ENCODE results near the gene C4BPA. TPM values are rescaled to one million over a fixed set of nuclear protein-coding genes. Genes with fewer than 3 reads are reported as not detected.

The C4BPA gene
- total RNA-seq, 1 donor from 2014 or later = not detected

DNA sequence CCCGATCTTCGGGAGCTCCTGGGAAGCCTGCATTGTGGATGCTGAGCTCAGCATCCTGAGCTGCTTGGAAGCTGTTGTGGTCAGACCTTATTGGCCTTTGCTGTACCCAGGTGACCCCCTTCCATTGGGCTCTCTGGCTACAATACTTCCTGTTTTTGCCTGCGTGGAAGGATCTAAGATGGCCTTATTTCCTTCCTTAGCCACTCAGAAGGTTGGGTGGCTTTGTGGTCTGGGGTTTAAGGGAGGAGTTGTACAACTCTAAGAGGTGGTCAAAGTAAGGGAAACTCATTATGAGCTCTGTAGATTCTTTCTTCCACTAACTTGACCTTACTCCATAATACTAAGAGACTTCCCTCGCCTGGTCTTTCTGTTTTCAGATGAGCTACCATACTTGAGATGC, 33.2 kb upstream of the C4BPA start:
- Histone ChIP-seq H3K4me3 (no peak overlapping the region), H3K27ac (replicated peaks) (peak overlapping the region; percentile 82), H3K9me3 (replicated peaks) (no peaks in the 10 kb centered on the region), H3K4me1 (peaks cover 87% of the 10 kb centered on the region), H3K27me3 (ENCODE audit: low read depth) (no peaks in the 10 kb centered on the region), H3K36me3 (peaks cover 91% of the 10 kb centered on the region)
- intact Hi-C loops (cut with micrococcal nuclease) = no loop called here
- TF ChIP-seq, protein P1, sequence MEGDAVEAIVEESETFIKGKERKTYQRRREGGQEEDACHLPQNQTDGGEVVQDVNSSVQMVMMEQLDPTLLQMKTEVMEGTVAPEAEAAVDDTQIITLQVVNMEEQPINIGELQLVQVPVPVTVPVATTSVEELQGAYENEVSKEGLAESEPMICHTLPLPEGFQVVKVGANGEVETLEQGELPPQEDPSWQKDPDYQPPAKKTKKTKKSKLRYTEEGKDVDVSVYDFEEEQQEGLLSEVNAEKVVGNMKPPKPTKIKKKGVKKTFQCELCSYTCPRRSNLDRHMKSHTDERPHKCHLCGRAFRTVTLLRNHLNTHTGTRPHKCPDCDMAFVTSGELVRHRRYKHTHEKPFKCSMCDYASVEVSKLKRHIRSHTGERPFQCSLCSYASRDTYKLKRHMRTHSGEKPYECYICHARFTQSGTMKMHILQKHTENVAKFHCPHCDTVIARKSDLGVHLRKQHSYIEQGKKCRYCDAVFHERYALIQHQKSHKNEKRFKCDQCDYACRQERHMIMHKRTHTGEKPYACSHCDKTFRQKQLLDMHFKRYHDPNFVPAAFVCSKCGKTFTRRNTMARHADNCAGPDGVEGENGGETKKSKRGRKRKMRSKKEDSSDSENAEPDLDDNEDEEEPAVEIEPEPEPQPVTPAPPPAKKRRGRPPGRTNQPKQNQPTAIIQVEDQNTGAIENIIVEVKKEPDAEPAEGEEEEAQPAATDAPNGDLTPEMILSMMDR (IDR thresholded peaks at IDR 0.05; ENCODE audit: borderline replicate concordance) = no peak
- no peak for DNase-seq

DNA sequence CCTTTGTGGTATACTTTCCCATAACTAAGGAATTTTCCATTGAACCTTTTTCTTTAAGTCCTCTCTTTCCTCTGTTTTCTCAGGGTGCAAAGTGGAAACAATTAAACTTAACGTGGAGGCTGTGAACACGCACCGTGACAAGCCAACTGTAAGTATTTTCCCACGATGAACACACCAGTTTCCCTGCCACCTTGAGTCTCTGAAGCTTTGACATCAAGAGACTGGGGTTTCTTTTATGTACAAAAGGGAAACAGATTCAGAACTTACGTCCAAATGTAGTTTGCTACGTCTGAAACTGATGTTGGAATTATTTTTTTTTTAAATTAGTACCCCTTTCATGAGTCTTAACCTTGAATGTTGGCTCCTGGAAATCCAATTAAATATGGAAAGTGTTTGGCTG, 32.6 kb upstream of the C4BPA start:
- intact Hi-C loops (cut with micrococcal nuclease) = no loop called here
- no peak for DNase-seq
- Histone ChIP-seq H3K4me3 (no peak overlapping the region), H3K4me1 (peaks cover 91% of the 10 kb centered on the region), H3K36me3 (peaks cover 85% of the 10 kb centered on the region), H3K27ac (replicated peaks) (peak overlapping the region; percentile 82), H3K9me3 (replicated peaks) (no peaks in the 10 kb centered on the region), H3K27me3 (ENCODE audit: low read depth) (no peaks in the 10 kb centered on the region)
- TF ChIP-seq, protein P1 (IDR thresholded peaks at IDR 0.05; ENCODE audit: borderline replicate concordance) = no peak

DNA sequence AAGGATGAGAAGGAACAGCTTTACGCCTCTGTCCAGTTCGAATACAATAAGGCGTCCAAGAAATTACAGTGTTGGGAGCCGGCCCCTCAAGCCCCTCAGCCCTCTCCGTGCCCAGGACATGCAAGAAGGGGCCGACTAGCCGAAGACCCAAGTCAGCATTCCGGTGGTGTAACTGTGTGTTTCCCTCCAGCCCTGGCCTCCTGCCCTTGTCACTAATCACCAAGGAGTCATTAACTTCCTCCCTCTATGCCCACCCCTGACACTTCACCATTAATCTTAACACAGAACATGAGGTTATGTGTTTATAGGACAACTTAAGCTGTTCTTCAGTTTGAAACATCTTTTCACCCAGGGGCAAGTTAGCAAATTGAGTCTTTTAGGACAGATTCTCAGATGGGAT, 31.8 kb upstream of the C4BPA start:
- Histone ChIP-seq H3K4me1 (peaks cover 96% of the 10 kb centered on the region), H3K9me3 (replicated peaks) (no peaks in the 10 kb centered on the region), H3K4me3 (no peak overlapping the region), H3K27me3 (ENCODE audit: low read depth) (no peaks in the 10 kb centered on the region), H3K27ac (replicated peaks) (peak overlapping the region; percentile 82), H3K36me3 (peaks cover 77% of the 10 kb centered on the region)
- DNase-seq = no peak
- TF ChIP-seq, protein P1 (IDR thresholded peaks at IDR 0.05; ENCODE audit: borderline replicate concordance) = no peak
- intact Hi-C loops (cut with micrococcal nuclease) = no loop called here

DNA sequence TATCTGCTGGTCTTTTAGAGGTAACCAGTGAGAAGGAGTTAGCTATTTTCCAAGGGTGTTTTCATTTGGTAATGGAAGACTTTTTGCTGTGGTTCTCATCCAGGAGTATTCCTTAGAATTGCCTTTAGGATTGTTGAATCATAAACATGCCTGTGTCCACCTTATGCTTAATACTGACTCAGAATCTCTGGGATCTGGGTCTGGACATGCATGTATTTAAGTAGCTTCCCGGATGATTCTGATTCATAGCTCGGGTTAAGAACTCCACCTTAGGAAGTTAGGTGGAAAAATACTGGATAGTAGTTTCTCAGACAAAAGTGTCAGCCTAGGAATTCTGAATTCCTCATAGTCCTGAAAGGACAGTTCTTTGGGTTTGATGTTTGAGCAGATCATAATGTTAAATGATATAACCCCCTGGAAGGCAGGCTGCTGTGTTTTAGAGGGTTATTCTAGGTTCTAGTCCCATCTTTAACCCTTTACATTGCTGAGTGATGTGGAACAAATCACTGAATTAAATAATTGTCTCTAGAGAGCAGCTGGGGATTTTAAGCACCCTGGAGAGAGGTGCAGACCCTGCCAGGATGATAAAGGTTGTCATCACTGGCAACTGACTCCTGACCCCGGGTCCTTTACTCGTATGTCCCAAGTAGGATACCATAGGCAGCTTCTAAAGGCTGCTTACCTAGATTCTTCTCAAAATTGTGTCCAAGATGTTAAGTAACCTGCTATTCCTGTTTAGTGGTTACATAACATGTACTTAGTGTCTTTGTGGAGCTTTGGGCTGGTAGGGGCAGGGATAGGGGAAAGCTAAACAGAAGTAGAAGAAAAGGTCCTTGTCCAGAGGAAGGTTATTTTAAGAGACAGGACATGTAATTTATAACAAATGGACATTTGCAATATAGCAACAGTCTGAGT, 29.9 kb upstream of the C4BPA start:
- Histone ChIP-seq H3K27me3 (ENCODE audit: low read depth) (no peaks in the 10 kb centered on the region), H3K4me1 (peaks cover 97% of the 10 kb centered on the region), H3K4me3 (peak overlapping the region; percentile 1), H3K9me3 (replicated peaks) (no peaks in the 10 kb centered on the region), H3K36me3 (peaks cover 70% of the 10 kb centered on the region), H3K27ac (replicated peaks) (peak overlapping the region; percentile 82)
- DNase-seq = no peak
- TF ChIP-seq, protein P1 (IDR thresholded peaks at IDR 0.05; ENCODE audit: borderline replicate concordance) = no peak
- intact Hi-C loops (cut with micrococcal nuclease) = no loop called here

DNA sequence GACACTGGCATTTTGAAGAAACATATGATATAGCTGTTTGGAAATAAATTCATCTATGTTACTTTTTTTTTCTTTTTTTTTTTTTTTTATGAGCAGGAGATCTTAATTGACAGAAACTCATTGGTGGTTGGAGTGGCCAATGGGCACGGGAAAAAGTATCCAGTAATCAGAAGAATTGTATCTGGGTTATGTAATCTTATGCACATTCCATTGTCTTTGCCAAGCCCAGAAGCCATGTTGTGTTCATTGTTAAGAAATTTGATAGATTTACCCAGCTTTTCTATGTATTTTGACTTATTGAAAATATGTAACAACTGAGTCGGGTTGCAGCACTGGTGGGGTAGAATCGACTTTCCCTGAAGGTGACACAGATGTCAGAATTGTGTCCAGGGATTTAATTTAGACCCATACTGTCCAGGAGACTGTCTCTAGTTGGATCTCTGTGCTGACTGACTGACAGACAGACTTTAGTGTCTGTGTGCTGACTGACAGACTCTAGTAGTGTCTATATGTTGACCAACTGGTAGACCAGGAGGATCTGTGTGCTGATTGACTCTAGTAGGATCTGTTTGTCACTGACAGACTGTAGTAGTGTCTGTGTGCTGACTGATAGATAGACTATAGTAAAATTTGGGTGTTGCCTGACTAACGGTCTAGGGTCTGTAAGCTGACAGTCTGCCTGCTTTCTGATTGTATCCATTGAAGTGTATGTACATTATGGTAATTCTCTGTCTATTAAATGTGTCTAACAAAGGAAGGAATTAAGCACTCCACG, 27.7 kb upstream of the C4BPA start:
- TF ChIP-seq, protein P1 (IDR thresholded peaks at IDR 0.05; ENCODE audit: borderline replicate concordance) = no peak
- H3K9me3 ChIP-seq (replicated peaks) = no peaks in the 10 kb centered on the region
- peak overlapping the region; percentile 55 for H3K27ac ChIP-seq (replicated peaks)
- H3K4me3 ChIP-seq = peak overlapping the region; percentile 5
- H3K4me1 ChIP-seq = peaks cover 75% of the 10 kb centered on the region
- DNase-seq = no peak
- intact Hi-C loops (cut with micrococcal nuclease) = no loop called here
- peaks cover 61% of the 10 kb centered on the region for H3K36me3 ChIP-seq
- H3K27me3 ChIP-seq (ENCODE audit: low read depth) = no peaks in the 10 kb centered on the region
